B cell (primary cell): Measurements from ENCODE around the gene ZCCHC3. TPM values are rescaled to one million over a fixed set of nuclear protein-coding genes. Genes with fewer than 3 reads are reported as not detected.
A peak's percentile ranks its signal among the peaks of the same experiment; 100 is the strongest.

ENCODE experiments used
- ATAC-seq: fragments of 200-7000 bp; cut with Tn5 transposase; one replicate; pipeline ENCODE4 v1.10.0; 2021; ENCODE audit warnings: low read depth, mild to moderate bottlenecking, moderate number of reproducible peaks, moderate library complexity
- CTCF ChIA-PET: fragments of 350-600 bp; sonication (Branson Sonifier 250); formaldehyde crosslinking; loops from one replicate; lab custom pipeline; 2021; ENCODE audit warnings: antibody characterized with exemption, inconsistent platforms; lab: Charles Lee
- POLR2A ChIA-PET: fragments of 350-600 bp; sonication (Branson Sonifier 250); formaldehyde crosslinking; loops from one replicate; lab custom pipeline; 2021; ENCODE audit warnings: antibody characterized with exemption; lab: Charles Lee
- DNase-seq: peaks from one replicate; pipeline ENCODE4 v3.0.0; 2013
- H2AFZ ChIP-seq: 2 replicates; pipeline ENCODE4 v1.6.1; 2012; ENCODE audit warnings: mild to moderate bottlenecking, low read depth, low read length; ENCODE audit not compliant: insufficient read depth, poor library complexity, severe bottlenecking
- H3K27ac ChIP-seq, 2 donors: 1 replicate in 1 of 2; 2 replicates in 1 of 2; pipeline ENCODE4 v1.5.1; 2012 to 2013; ENCODE audit warnings: low read length in 2 of 2, mild to moderate bottlenecking in 2 of 2, moderate library complexity in 1 of 2
- H3K27me3 ChIP-seq, 4 experiments: fragments of 200-600 bp in 1 of 4; sonication (generic) in 1 of 4; replicated peaks in 1 of 4; 1 replicate in 2 of 4; 2 replicates in 2 of 4; pipeline versions ENCODE4 v1.6.1 to v1.7.0; 2013 to 2016; ENCODE audit warnings: low read length in 3 of 4, mild to moderate bottlenecking in 2 of 4, mixed read lengths in 1 of 4, moderate library complexity in 1 of 4; ENCODE audit not compliant: insufficient read depth in 4 of 4, control insufficient read depth in 3 of 4; ENCODE audit errors: control extremely low read depth in 1 of 4
- H3K36me3 ChIP-seq, 2 experiments: replicated peaks in 1 of 2; 1 replicate in 1 of 2; 2 replicates in 1 of 2; pipeline versions ENCODE4 v1.6.1 to v1.7.1; 2013; ENCODE audit warnings: low read length in 1 of 2; ENCODE audit not compliant: insufficient read depth in 2 of 2, control insufficient read depth in 1 of 2; ENCODE audit errors: control extremely low read depth in 1 of 2, extremely low read depth in 1 of 2
- H3K4me1 ChIP-seq, 2 donors: fragments of 200-600 bp in 1 of 2; sonication (generic) in 1 of 2; 1 replicate in 1 of 2; 2 replicates in 1 of 2; pipeline versions ENCODE4 v1.5.1 to v1.6.1; 2013 to 2017; ENCODE audit warnings: low read length in 2 of 2; ENCODE audit not compliant: control insufficient read depth in 2 of 2, insufficient read depth in 2 of 2
- H3K4me2 ChIP-seq: replicated peaks from 2 replicates; pipeline ENCODE3; 2012; ENCODE audit warnings: mild to moderate bottlenecking, low read depth, low read length; ENCODE audit not compliant: poor library complexity, severe bottlenecking
- H3K4me3 ChIP-seq, 5 experiments: fragments of 200-600 bp in 1 of 5; sonication (generic) in 1 of 5; 1 replicate in 3 of 5; 2 replicates in 2 of 5; pipeline versions ENCODE4 v1.5.1 to v1.7.0; 2011 to 2016; ENCODE audit warnings: low read length in 4 of 5, mild to moderate bottlenecking in 4 of 5, low read depth in 2 of 5, control low read depth in 1 of 5, moderate library complexity in 1 of 5; ENCODE audit not compliant: insufficient read depth in 1 of 5; ENCODE audit errors: control extremely low read depth in 1 of 5, extremely low read depth in 1 of 5
- H3K79me2 ChIP-seq: fragments of 200-600 bp; sonication (generic); one replicate; pipeline ENCODE4 v1.6.0; 2016; ENCODE audit warnings: low read length; ENCODE audit not compliant: control insufficient read depth, insufficient read depth
- H3K9ac ChIP-seq: fragments of 200-600 bp; sonication (generic); 2 replicates; pipeline ENCODE4 v1.6.1; 2017; ENCODE audit warnings: mild to moderate bottlenecking, low read length, moderate library complexity
- H3K9me3 ChIP-seq, 3 donors: one replicate each; pipeline versions ENCODE4 v1.6.1 to v1.7.1; 2013; ENCODE audit warnings: low read length in 2 of 3; ENCODE audit not compliant: control insufficient read depth in 2 of 3, insufficient read depth in 1 of 3; ENCODE audit errors: control extremely low read depth in 1 of 3
- H4K20me1 ChIP-seq: 2 replicates; pipeline ENCODE4 v1.6.0; 2012; ENCODE audit warnings: mild to moderate bottlenecking, low read length; ENCODE audit not compliant: insufficient read depth, control insufficient read depth, poor library complexity, severe bottlenecking
- H3K27ac Mint-ChIP-seq: one replicate; pipeline ENCODE4 v1.8.0; 2021; ENCODE audit warnings: mixed read lengths
- H3K27me3 Mint-ChIP-seq: one replicate; pipeline ENCODE4 v1.8.0; 2021; ENCODE audit warnings: mixed read lengths
- H3K4me1 Mint-ChIP-seq: one replicate; pipeline ENCODE4 v1.8.0; 2021; ENCODE audit warnings: mixed read lengths
- H3K4me3 Mint-ChIP-seq: one replicate; pipeline ENCODE4 v1.8.0; 2021; ENCODE audit warnings: mixed read lengths
- H3K9me3 Mint-ChIP-seq: one replicate; pipeline ENCODE4 v1.8.0; 2022; ENCODE audit warnings: mixed read lengths; ENCODE audit not compliant: insufficient read depth
- EZH2 ChIP-seq: IDR thresholded peaks from 2 replicates; pipeline ENCODE4 v1.6.1; 2012; ENCODE audit warnings: borderline replicate concordance, low read depth, mild to moderate bottlenecking, moderate library complexity, low read length; ENCODE audit not compliant: insufficient read depth, poor library complexity, severe bottlenecking
- WGBS: methylation state at CpG from one replicate; pipeline ENCODE4 v1.1.5; 2013; ENCODE audit warnings: missing lambda C conversion rate; ENCODE audit not compliant: insufficient coverage; 5-methylcytosine and 5-hydroxymethylcytosine counted together
- intact Hi-C: fragments of 100-400 bp; cut with micrococcal nuclease; formaldehyde crosslinking; loops from one replicate; pipeline ENCODE4 v1.10.0; 2022
- polyA plus RNA-seq: library from polyadenylated mRNA; depleted of rRNA; stranded (reverse); fragments of >200 nt; gene quantifications from 2 replicates; pipeline ENCODE4 v1.2.3, GENCODE V29; 2012
- total RNA-seq, 2 donors: library from RNA; stranded (reverse); fragments of 120-200 nt in 1 of 2; gene quantifications; 1 replicate in 1 of 2; 2 replicates in 1 of 2; pipeline versions ENCODE4 v1.2.3 to v1.2.4, GENCODE V29; 2013 to 2022
- TF ChIP-seq, protein P1 (sequence below): fragments of 200-600 bp; IDR thresholded peaks from one replicate; pipeline ENCODE4 v1.8.0; 2022; ENCODE audit warnings: antibody characterized with exemption, mild to moderate bottlenecking

The ZCCHC3 gene
- total and polyA plus RNA-seq, 2 donors (not counting 1 experiment from before 2014, with no cell fraction given): 12.8 to 35.7 TPM

DNA sequence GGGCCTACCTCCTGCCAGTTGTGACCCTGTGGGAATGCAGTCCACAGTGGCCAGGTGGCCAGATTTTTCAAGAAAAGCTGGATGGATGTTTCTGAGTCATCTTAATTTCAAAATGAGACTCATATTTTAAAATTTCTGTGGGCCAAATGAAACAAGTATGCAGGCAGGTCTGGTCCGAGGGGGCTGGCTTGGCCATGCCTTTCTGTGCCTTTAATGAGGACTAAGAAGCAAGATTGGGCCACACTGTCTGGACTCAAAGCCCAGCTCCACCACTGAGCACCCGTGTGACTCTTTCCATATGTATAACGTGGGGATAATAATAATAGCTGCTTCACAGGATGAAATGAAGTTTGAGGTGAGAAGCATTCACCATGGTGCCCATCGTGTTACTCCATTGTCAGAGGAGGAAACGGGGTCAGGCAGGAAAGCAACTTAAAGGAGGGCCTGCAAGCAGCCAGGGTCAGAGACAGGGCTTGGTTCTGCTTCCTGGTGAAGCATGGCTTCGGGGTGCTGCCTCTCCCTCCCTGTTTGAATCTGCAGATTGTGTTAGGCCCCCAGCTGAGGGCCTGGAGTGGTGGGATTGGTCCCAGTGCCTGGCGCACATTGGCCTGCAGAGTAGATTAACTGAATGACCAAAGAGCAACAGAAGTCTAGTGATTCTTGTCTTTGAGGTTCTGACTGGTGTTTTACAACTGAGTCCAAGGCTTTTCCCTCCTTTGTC is 31.8 kb downstream of the ZCCHC3 start:
- H3K4me1 ChIP-seq: peaks cover 22 to 36% of the 10 kb centered on the region in 2 donors
- Mint-ChIP-seq H3K4me3 (peak overlapping the region; percentile 61), H3K4me1 (peaks cover 33% of the 10 kb centered on the region), H3K9me3 (no peaks in the 10 kb centered on the region), H3K27ac (peak overlapping the region; percentile 82), H3K27me3 (no peaks in the 10 kb centered on the region)
- no peak overlapping the region for H2AFZ ChIP-seq
- peaks cover 0 to 4% (median 0%) of the 10 kb centered on the region in 3 donors for H3K9me3 ChIP-seq
- no peak overlapping the region for H3K4me2 ChIP-seq
- H3K36me3 ChIP-seq: peaks cover 0 to 3% of the 10 kb centered on the region in 2 experiments
- peak overlapping the region in 1 of 2 donors; percentile 25 for H3K27ac ChIP-seq
- POLR2A ChIA-PET: interaction anchor here (1.4 kb wide), 1 partner anchor 31 kb away, joined by 3 read pairs; no protein-coding TSS in a partner anchor
- H3K9ac ChIP-seq: no peak overlapping the region
- H3K4me3 ChIP-seq: no peak overlapping the region
- H3K27me3 ChIP-seq: no peaks in the 10 kb centered on the region
- intact Hi-C loops: no loop called here
- CTCF ChIA-PET: interaction anchor here (0.8 to 6.3 kb wide), 12 partner anchors 8 to 117 kb away, joined by 3 to 89 read pairs (median 12); partner anchors contain the start of genes DEFB132, NRSN2 and ZCCHC3
- no peak for TF ChIP-seq EZH2
- TF ChIP-seq, protein P1, sequence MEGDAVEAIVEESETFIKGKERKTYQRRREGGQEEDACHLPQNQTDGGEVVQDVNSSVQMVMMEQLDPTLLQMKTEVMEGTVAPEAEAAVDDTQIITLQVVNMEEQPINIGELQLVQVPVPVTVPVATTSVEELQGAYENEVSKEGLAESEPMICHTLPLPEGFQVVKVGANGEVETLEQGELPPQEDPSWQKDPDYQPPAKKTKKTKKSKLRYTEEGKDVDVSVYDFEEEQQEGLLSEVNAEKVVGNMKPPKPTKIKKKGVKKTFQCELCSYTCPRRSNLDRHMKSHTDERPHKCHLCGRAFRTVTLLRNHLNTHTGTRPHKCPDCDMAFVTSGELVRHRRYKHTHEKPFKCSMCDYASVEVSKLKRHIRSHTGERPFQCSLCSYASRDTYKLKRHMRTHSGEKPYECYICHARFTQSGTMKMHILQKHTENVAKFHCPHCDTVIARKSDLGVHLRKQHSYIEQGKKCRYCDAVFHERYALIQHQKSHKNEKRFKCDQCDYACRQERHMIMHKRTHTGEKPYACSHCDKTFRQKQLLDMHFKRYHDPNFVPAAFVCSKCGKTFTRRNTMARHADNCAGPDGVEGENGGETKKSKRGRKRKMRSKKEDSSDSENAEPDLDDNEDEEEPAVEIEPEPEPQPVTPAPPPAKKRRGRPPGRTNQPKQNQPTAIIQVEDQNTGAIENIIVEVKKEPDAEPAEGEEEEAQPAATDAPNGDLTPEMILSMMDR: no peak
- no peak for ATAC-seq
- H4K20me1 ChIP-seq: peaks cover 24% of the 10 kb centered on the region
- H3K79me2 ChIP-seq: no peaks in the 10 kb centered on the region
- DNase-seq: no peak
- 72% methylated on average over 6 of the region's 7 CpGs for WGBS

DNA sequence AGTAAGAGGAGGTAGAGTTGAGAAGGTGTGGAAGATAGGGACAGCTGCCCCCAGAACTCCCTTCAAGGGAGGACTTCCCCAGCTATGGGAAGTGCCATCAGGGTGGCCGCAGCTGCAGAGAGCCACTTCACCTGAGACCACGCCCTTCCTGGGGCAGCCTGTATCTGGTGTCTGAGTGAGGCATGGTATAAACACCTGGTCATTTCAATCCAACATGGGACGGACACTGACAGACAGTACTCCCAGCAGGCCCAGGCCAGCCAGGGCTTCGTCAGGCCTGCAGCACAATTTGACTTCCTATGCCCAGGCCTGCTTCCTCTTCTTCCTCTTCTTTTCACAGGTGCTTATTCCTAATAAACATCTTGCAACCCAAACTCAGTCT is 32.5 kb downstream of the ZCCHC3 start:
- no peak overlapping the region for H3K4me3 ChIP-seq
- no peak overlapping the region for H3K9ac ChIP-seq
- intact Hi-C loops: loop anchor here (1.0 to 2.0 kb wide), 6 partner anchors 17 to 121 kb away; partner anchors contain the start of genes C20orf96, NRSN2 and ZCCHC3
- no peaks in the 10 kb centered on the region for H3K27me3 ChIP-seq
- H3K79me2 ChIP-seq: no peaks in the 10 kb centered on the region
- TF ChIP-seq, protein P1: no peak
- TF ChIP-seq EZH2: no peak
- no peak overlapping the region for H3K27ac Mint-ChIP-seq
- ChIA-PET POLR2A (interaction anchor here (1.4 kb wide), 1 partner anchor 31 kb away, joined by 3 read pairs; no protein-coding TSS in a partner anchor), CTCF (interaction anchor here (0.7 to 6.3 kb wide), 19 partner anchors 9 to 125 kb away, joined by 3 to 89 read pairs (median 7); partner anchors contain the start of genes DEFB132 and NRSN2)
- H3K9me3 Mint-ChIP-seq: no peaks in the 10 kb centered on the region
- H3K27me3 Mint-ChIP-seq: no peaks in the 10 kb centered on the region
- H3K4me2 ChIP-seq: no peak overlapping the region
- peak overlapping the region in 1 of 2 donors; percentile 25 for H3K27ac ChIP-seq
- peaks cover 24% of the 10 kb centered on the region for H4K20me1 ChIP-seq
- ATAC-seq (no peak), DNase-seq (peak; percentile 29)
- peaks cover 31% of the 10 kb centered on the region for H3K4me1 Mint-ChIP-seq
- H3K9me3 ChIP-seq: peaks cover 0 to 4% (median 0%) of the 10 kb centered on the region in 3 donors
- H3K4me1 ChIP-seq: peaks cover 22 to 35% of the 10 kb centered on the region in 2 donors
- peaks cover 0 to 3% of the 10 kb centered on the region in 2 experiments for H3K36me3 ChIP-seq
- H3K4me3 Mint-ChIP-seq: no peak overlapping the region
- 54% methylated on average over 2 of the region's 4 CpGs for WGBS
- no peak overlapping the region for H2AFZ ChIP-seq
